GM12891 (cell line): Measurements from ENCODE around the gene APC2.

Source experiments
- PAX5 ChIP-seq: IDR thresholded peaks from 2 replicates; pipeline ENCODE4 v1.6.1; 2011; ENCODE audit warnings: low read length, moderate library complexity, mild to moderate bottlenecking; ENCODE audit not compliant: insufficient read depth, severe bottlenecking
- POLR2A ChIP-seq: IDR thresholded peaks from 2 replicates; pipeline ENCODE4 v1.6.1; 2011; ENCODE audit warnings: low read depth, low read length, control low read depth
- POLR2AphosphoS5 ChIP-seq: IDR thresholded peaks from 2 replicates; pipeline ENCODE4 v1.6.1; 2011; ENCODE audit warnings: low read depth, low read length, control low read depth
- SPI1 ChIP-seq: IDR thresholded peaks from 2 replicates; pipeline ENCODE4 v1.6.1; 2011; ENCODE audit warnings: low read depth, low read length, control low read depth
- TAF1 ChIP-seq: IDR thresholded peaks from 2 replicates; pipeline ENCODE4 v1.6.1; 2011; ENCODE audit warnings: low read depth, low read length, control low read depth

GRCh38 chr19:1428738-1429391 lies 21.1 kb upstream of the APC2 start:
- TF ChIP-seq POLR2A, result no peak
- no peak for TF ChIP-seq TAF1
- no peak for TF ChIP-seq POLR2AphosphoS5
- no peak for TF ChIP-seq SPI1
- TF ChIP-seq PAX5, result no peak
